Measurements from ENCODE around the gene HTRA3.

The HTRA3 gene

GRCh38 chr4:8274765-8275547 is 5.4 kb downstream of the HTRA3 start:
- no peak for TF ChIP-seq BACH2 (CRISPR knock-in tag; IDR thresholded peaks at IDR 0.05; ENCODE audit: borderline replicate concordance)
- no peak for TF ChIP-seq CSRNP3 (CRISPR knock-in tag; IDR thresholded peaks at IDR 0.05)
- TF ChIP-seq PATZ1 (CRISPR knock-in tag; IDR thresholded peaks at IDR 0.05; ENCODE audit: borderline replicate concordance): no peak
- peak; percentile 74; the same call in 1 of the 2 replicates for TF ChIP-seq TCF4 (CRISPR knock-in tag; IDR thresholded peaks at IDR 0.05; ENCODE audit: borderline replicate concordance)
- TF ChIP-seq GLIS3 (CRISPR knock-in tag; IDR thresholded peaks at IDR 0.05): no peak
- no peak for TF ChIP-seq POU6F1 (CRISPR knock-in tag; IDR thresholded peaks at IDR 0.05; ENCODE audit: borderline replicate concordance, low read depth)
- TF ChIP-seq TOX (CRISPR knock-in tag; IDR thresholded peaks at IDR 0.05; ENCODE audit: borderline replicate concordance): no peak
- TF ChIP-seq ZNF565 (CRISPR knock-in tag; conservative IDR thresholded peaks at IDR 0.05; ENCODE audit: low read depth): no peak
- TF ChIP-seq OSR1 (CRISPR knock-in tag; IDR thresholded peaks at IDR 0.05): no peak
- no peak for TF ChIP-seq SNAI2 (CRISPR knock-in tag; IDR thresholded peaks at IDR 0.05)
- TF ChIP-seq ZNF8 (CRISPR knock-in tag; IDR thresholded peaks at IDR 0.05): no peak
- TF ChIP-seq ZFP3 (CRISPR knock-in tag; IDR thresholded peaks at IDR 0.05): no peak
- TF ChIP-seq CREB5 (CRISPR knock-in tag; IDR thresholded peaks at IDR 0.05; ENCODE audit: low read depth): no peak
- TF ChIP-seq, protein P1, sequence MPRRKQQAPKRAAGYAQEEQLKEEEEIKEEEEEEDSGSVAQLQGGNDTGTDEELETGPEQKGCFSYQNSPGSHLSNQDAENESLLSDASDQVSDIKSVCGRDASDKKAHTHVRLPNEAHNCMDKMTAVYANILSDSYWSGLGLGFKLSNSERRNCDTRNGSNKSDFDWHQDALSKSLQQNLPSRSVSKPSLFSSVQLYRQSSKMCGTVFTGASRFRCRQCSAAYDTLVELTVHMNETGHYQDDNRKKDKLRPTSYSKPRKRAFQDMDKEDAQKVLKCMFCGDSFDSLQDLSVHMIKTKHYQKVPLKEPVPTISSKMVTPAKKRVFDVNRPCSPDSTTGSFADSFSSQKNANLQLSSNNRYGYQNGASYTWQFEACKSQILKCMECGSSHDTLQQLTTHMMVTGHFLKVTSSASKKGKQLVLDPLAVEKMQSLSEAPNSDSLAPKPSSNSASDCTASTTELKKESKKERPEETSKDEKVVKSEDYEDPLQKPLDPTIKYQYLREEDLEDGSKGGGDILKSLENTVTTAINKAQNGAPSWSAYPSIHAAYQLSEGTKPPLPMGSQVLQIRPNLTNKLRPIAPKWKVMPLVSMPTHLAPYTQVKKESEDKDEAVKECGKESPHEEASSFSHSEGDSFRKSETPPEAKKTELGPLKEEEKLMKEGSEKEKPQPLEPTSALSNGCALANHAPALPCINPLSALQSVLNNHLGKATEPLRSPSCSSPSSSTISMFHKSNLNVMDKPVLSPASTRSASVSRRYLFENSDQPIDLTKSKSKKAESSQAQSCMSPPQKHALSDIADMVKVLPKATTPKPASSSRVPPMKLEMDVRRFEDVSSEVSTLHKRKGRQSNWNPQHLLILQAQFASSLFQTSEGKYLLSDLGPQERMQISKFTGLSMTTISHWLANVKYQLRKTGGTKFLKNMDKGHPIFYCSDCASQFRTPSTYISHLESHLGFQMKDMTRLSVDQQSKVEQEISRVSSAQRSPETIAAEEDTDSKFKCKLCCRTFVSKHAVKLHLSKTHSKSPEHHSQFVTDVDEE (CRISPR knock-in tag; IDR thresholded peaks at IDR 0.05): 0 out of 2 replicates have a peak, but pooled peaks have one; percentile 59
- no peak for TF ChIP-seq ESRRG (CRISPR knock-in tag; IDR thresholded peaks at IDR 0.05)
- ATAC-seq: peak; percentile 93

DNA sequence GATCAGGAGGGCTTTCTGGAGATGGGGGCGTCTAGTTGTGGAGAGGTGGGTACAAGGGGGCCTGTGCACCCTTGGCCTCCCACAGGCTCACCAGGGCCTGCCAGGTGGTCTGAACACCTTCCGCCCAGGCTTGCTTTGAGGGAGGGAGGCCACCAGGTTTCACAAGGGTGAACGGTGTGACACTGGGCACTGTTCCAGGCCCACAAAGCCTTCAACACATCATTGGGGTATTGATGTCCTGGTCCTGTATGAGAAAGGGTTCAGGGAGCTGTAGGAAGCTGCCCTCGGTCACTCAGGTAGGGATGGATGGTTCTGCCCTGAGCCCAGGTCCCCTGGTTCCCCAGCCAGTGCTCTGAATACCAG is 6.0 kb downstream of the HTRA3 start:
- ATAC-seq: no peak
- TF ChIP-seq ZFP30 (CRISPR knock-in tag; IDR thresholded peaks at IDR 0.05) (no peak), TCF4 (CRISPR knock-in tag; IDR thresholded peaks at IDR 0.05; ENCODE audit: borderline replicate concordance) (no peak), PATZ1 (CRISPR knock-in tag; IDR thresholded peaks at IDR 0.05; ENCODE audit: borderline replicate concordance) (no peak), CSRNP3 (CRISPR knock-in tag; IDR thresholded peaks at IDR 0.05) (no peak), ESRRG (CRISPR knock-in tag; IDR thresholded peaks at IDR 0.05) (no peak), ZNF70 (CRISPR knock-in tag; IDR thresholded peaks at IDR 0.05) (no peak), BACH2 (CRISPR knock-in tag; IDR thresholded peaks at IDR 0.05; ENCODE audit: borderline replicate concordance) (no peak), CSDC2 (CRISPR knock-in tag; IDR thresholded peaks at IDR 0.05) (no peak)

Measured in SK-N-SH treated with all-trans-retinoic acid at 6 μM for 48 hours (cell line).